ENCODE measurements around the gene EFNA1. TPM values are rescaled to one million over a fixed set of nuclear protein-coding genes. Genes with fewer than 3 reads are reported as not detected.
A peak's percentile ranks its signal among the peaks of the same experiment; 100 is the strongest.

Gene EFNA1
- polyA plus RNA-seq, 2 of the 4 experiments (the other 2 are of a cell fraction) = 25.1 to 38.9 TPM

DNA sequence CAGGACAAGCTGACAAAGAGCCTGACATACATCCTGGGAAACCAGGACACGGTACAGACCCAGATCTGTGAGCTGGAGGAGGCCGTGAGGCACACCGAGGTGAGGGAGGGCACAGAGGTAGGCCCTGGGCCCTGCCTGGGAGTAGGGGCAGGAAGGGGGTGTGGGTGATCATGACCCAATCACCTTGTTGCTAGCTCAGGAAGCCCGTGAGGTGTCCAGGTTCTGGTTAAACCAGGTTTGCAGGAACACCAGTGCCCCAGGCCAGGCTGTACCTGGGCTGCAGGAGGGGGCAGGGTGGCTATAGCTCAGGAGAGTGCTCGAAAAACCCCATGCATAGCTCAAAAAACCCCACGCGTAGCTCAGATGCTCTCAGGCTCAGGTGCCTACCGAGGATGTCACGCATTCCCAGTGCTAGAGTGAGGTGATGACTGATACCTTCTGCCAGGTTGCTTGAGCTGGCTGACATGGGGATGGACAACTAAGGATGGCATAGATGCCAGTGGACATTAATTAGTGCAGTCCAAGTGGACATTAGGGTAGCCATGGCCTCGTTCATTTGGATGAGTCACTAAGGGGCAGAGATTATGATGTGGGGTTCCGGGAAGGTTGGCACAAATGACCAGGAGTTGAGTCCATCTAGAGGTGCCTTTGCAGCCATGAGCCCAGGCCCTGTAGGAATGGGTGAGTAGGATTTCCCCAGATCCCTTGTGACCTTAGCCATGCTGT lies 49.7 kb downstream of the EFNA1 start:
- WGBS (ENCODE audit: missing lambda C conversion rate) = 59% methylated on average over 11 of the region's 11 CpGs
- Histone ChIP-seq H3K27ac (peak overlapping the region; percentile 12 to 63; a peak in 3 of 6 replicates), H3K9me3 (no peaks in the 10 kb centered on the region), H3K4me1 (peaks cover 13% of the 10 kb centered on the region), H3K4me2 (no peak overlapping the region), H3K4me3 (no peak overlapping the region)
- ChIA-PET POLR2A (interaction anchor here (2.4 kb wide), 1 partner anchor 16 kb away, joined by 9 read pairs; no protein-coding TSS in a partner anchor), CTCF (interaction anchor here (0.6 to 15.2 kb wide), 20 partner anchors 9 to 431 kb away, joined by 3 to 384 read pairs (median 4); partner anchors contain the start of genes DPM3 and THBS3)
- DNase-seq (ENCODE audit: low read depth in 1 of 2, low spot score in 1 of 2) = no peak
- no peak for ATAC-seq
- no peak for FAIRE-seq
- TF ChIP-seq EHMT2 (IDR thresholded peaks at IDR 0.05; ENCODE audit: low read depth) = no peak

- DNase-seq (ENCODE audit: low read depth in 1 of 2, low spot score in 1 of 2) (no peak), FAIRE-seq (no peak), ATAC-seq (no peak)
- TF ChIP-seq PHF8 (IDR thresholded peaks at IDR 0.05; ENCODE audit: borderline replicate concordance, low read depth) = no peak
- no peak for TF ChIP-seq SREBF2 (IDR thresholded peaks at IDR 0.05)
- TF ChIP-seq, protein P1, sequence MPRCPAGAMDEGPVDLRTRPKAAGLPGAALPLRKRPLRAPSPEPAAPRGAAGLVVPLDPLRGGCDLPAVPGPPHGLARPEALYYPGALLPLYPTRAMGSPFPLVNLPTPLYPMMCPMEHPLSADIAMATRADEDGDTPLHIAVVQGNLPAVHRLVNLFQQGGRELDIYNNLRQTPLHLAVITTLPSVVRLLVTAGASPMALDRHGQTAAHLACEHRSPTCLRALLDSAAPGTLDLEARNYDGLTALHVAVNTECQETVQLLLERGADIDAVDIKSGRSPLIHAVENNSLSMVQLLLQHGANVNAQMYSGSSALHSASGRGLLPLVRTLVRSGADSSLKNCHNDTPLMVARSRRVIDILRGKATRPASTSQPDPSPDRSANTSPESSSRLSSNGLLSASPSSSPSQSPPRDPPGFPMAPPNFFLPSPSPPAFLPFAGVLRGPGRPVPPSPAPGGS (IDR thresholded peaks at IDR 0.05) = no peak
- no peak for TF ChIP-seq MAZ (IDR thresholded peaks at IDR 0.05; ENCODE audit: borderline replicate concordance, low read depth, low read length)
- H3K4me2 ChIP-seq = no peak overlapping the region
- WGBS (ENCODE audit: missing lambda C conversion rate) = 88% methylated on average over 9 of the region's 9 CpGs
- H3K4me1 ChIP-seq = peaks cover 13% of the 10 kb centered on the region
- H3K4me3 ChIP-seq = no peak overlapping the region
- H3K27ac ChIP-seq = no peak overlapping the region
- no peaks in the 10 kb centered on the region for H3K9me3 ChIP-seq
- ChIA-PET CTCF (interaction anchor here (0.8 to 15.2 kb wide), 11 partner anchors 8 to 413 kb away, joined by 3 to 384 read pairs (median 4); partner anchors contain the start of gene DPM3), POLR2A (interaction anchor here (2.4 kb wide), 1 partner anchor 16 kb away, joined by 9 read pairs; no protein-coding TSS in a partner anchor)
Measured at GRCh38 chr1:155177918-155178281, 50.2 kb downstream of the EFNA1 start.

- no peaks in the 10 kb centered on the region for H3K9me3 ChIP-seq
- no peak overlapping the region for H3K4me2 ChIP-seq
- TF ChIP-seq PHF8 (IDR thresholded peaks at IDR 0.05; ENCODE audit: borderline replicate concordance, low read depth) (no peak), CEBPB (IDR thresholded peaks at IDR 0.05) (peak; percentile 39 to 64; a peak in 3 of 4 replicates)
- FAIRE-seq = no peak
- H3K4me1 ChIP-seq = peaks cover 13% of the 10 kb centered on the region
- H3K27ac ChIP-seq = no peak overlapping the region
- POLR2A ChIA-PET = interaction anchor here (2.4 kb wide), 1 partner anchor 15 kb away, joined by 9 read pairs; no protein-coding TSS in a partner anchor
- H3K4me3 ChIP-seq = no peak overlapping the region
- CTCF ChIA-PET = interaction anchor here (1.0 to 15.2 kb wide), 10 partner anchors 12 to 413 kb away, joined by 3 to 384 read pairs (median 4); no protein-coding TSS in a partner anchor
- ATAC-seq = no peak
- 84% methylated on average over 20 of the region's 30 CpGs for WGBS (ENCODE audit: missing lambda C conversion rate)
- no peak for DNase-seq (ENCODE audit: low read depth in 1 of 2, low spot score in 1 of 2)
Measured at GRCh38 chr1:155178441-155179111, 50.9 kb downstream of the EFNA1 start.

DNA sequence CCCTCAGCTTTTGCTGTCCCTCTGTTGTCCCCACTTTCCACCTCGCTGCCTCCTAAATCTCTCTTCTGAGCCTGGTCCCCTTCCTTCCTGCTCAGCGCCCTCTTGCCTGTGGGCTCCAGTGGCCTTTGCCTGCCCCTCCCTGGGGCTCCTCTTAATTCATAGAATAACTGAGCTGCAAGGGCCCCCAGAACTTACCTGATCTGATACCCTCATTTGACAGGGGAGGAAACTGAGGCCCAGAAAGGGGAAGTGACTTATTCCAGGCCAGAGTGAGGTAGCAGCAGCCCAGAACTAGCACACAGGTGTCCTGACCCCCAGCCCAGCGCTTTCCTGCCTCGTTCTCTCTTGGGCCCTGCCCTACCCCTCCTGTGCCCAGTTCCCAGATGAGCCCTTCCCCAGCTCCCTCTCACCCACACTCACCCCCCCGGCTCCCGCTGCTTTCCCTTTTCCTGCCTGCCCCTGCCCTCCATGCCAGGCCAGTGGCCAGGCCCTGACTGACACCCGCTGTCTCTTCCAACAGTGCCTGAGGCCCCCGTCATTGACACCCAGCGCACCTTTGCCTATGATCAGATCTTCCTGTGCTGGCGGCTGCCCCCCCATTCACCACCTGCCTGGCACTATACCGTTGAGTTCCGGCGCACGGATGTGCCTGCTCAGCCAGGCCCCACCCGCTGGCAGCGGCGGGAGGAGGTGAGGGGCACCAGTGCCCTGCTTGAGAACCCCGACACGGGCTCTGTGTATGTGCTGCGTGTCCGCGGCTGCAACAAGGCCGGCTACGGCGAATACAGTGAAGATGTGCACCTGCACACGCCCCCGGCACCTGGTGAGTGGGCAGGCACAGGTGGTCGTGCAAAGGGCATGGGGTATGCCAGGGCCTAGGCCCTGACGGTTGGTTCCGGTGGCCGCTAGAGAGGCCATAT lies 51.7 kb downstream of the EFNA1 start:
- ChIA-PET POLR2A (interaction anchor here (2.4 kb wide), 1 partner anchor 14 kb away, joined by 9 read pairs; no protein-coding TSS in a partner anchor), CTCF (interaction anchor here (1.0 to 15.2 kb wide), 9 partner anchors 13 to 412 kb away, joined by 3 to 384 read pairs (median 4); no protein-coding TSS in a partner anchor)
- no peak overlapping the region for H3K4me2 ChIP-seq
- no peaks in the 10 kb centered on the region for H3K9me3 ChIP-seq
- no peak for FAIRE-seq
- ATAC-seq = no peak
- TF ChIP-seq CHD2 (IDR thresholded peaks at IDR 0.05; ENCODE audit: low read length, partially characterized antibody) (no peak), NFE2L2 (conservative IDR thresholded peaks at IDR 0.05; ENCODE audit: low read length) (no peak)
- H3K4me1 ChIP-seq = peaks cover 10% of the 10 kb centered on the region
- no peak overlapping the region for H3K27ac ChIP-seq
- no peak for DNase-seq (ENCODE audit: low read depth in 1 of 2, low spot score in 1 of 2)
- H3K4me3 ChIP-seq = no peak overlapping the region
- WGBS (ENCODE audit: missing lambda C conversion rate) = 95% methylated on average over 24 of the region's 31 CpGs

Data from A549 (cell line).